Measurements from ENCODE around the gene SERPINF2. TPM values are rescaled to one million over a fixed set of nuclear protein-coding genes. Genes with fewer than 3 reads are reported as not detected.
"Not testable (repeated sequence)": the region's sequence is repeated elsewhere in the genome, so short reads cannot be mapped to it uniquely, and the experiment has no call there.

The SERPINF2 gene
- total and polyA plus RNA-seq, 3 experiments from 2014 or later, result 0.13 to 0.33 TPM; not detected in 1

GRCh38 chr17:1741899-1742298 is 772 bp upstream of the SERPINF2 start:
- H3K36me3 ChIP-seq (ENCODE audit: insufficient read depth, low read length), result not testable (repeated sequence)

GRCh38 chr17:1743088-1743439 is 393 bp downstream of the SERPINF2 start:
- no peak overlapping the region for H3K27ac ChIP-seq (ENCODE audit: low read depth, low read length)
- Mint-ChIP-seq H3K27ac (no peak overlapping the region), H3K9me3 (no peaks in the 10 kb centered on the region), H3K27me3 (no peaks in the 10 kb centered on the region), H3K4me1 (no peaks in the 10 kb centered on the region), H3K36me3 (peaks cover 0 to 2% (median 0%) of the 10 kb centered on the region in 3 donors), H3K4me3 (no peak overlapping the region)
- POLR2A ChIA-PET, result no interaction called here
- CTCF ChIA-PET, result interaction anchor here (0.5 kb wide), 1 partner anchor 21 kb away, joined by 3 read pairs; no protein-coding TSS in a partner anchor
- H3K4me1 ChIP-seq (ENCODE audit: insufficient read depth, low read length), result no peaks in the 10 kb centered on the region
- H3K9me3 ChIP-seq (ENCODE audit: low read length), result no peaks in the 10 kb centered on the region
- no peaks in the 10 kb centered on the region for H3K27me3 ChIP-seq (ENCODE audit: insufficient read depth, low read length, poor library complexity, severe bottlenecking)
- H3K4me3 ChIP-seq (ENCODE audit: low read length), result no peak overlapping the region
- no peak for DNase-seq
- no peaks in the 10 kb centered on the region for H3K36me3 ChIP-seq (ENCODE audit: insufficient read depth, low read length)

More at GRCh38 chr17:1741899-1742298, 772 bp upstream of the SERPINF2 start:
- peaks cover 0 to 11% (median 2%) of the 10 kb centered on the region in 3 donors for H3K36me3 Mint-ChIP-seq
- H3K27me3 Mint-ChIP-seq; H3K4me3 Mint-ChIP-seq; H3K4me1 ChIP-seq (ENCODE audit: insufficient read depth, low read length); H3K9me3 ChIP-seq (ENCODE audit: low read length); H3K27ac ChIP-seq (ENCODE audit: low read depth, low read length); H3K4me3 ChIP-seq (ENCODE audit: low read length); H3K9me3 Mint-ChIP-seq; H3K27me3 ChIP-seq (ENCODE audit: insufficient read depth, low read length, poor library complexity, severe bottlenecking); H3K4me1 Mint-ChIP-seq; H3K27ac Mint-ChIP-seq; DNase-seq; CTCF ChIA-PET; POLR2A ChIA-PET: not testable (repeated sequence)

GRCh38 chr17:1744551-1745512 is 2.2 kb downstream of the SERPINF2 start:
- Histone ChIP-seq H3K4me1 (ENCODE audit: insufficient read depth, low read length) (no peaks in the 10 kb centered on the region), H3K9me3 (ENCODE audit: low read length) (no peaks in the 10 kb centered on the region), H3K36me3 (ENCODE audit: insufficient read depth, low read length) (no peaks in the 10 kb centered on the region), H3K27me3 (ENCODE audit: insufficient read depth, low read length, poor library complexity, severe bottlenecking) (no peaks in the 10 kb centered on the region), H3K27ac (ENCODE audit: low read depth, low read length) (no peak overlapping the region), H3K4me3 (ENCODE audit: low read length) (no peak overlapping the region)
- no peaks in the 10 kb centered on the region for H3K4me1 Mint-ChIP-seq
- peak overlapping the region in 1 of 8 donors; percentile 78 for H3K27ac Mint-ChIP-seq
- H3K9me3 Mint-ChIP-seq, result no peaks in the 10 kb centered on the region
- ChIA-PET POLR2A (no interaction called here), CTCF (no interaction called here)
- no peak for DNase-seq
- no peaks in the 10 kb centered on the region for H3K36me3 Mint-ChIP-seq
- H3K4me3 Mint-ChIP-seq, result no peak overlapping the region
- H3K27me3 Mint-ChIP-seq, result no peaks in the 10 kb centered on the region

DNA sequence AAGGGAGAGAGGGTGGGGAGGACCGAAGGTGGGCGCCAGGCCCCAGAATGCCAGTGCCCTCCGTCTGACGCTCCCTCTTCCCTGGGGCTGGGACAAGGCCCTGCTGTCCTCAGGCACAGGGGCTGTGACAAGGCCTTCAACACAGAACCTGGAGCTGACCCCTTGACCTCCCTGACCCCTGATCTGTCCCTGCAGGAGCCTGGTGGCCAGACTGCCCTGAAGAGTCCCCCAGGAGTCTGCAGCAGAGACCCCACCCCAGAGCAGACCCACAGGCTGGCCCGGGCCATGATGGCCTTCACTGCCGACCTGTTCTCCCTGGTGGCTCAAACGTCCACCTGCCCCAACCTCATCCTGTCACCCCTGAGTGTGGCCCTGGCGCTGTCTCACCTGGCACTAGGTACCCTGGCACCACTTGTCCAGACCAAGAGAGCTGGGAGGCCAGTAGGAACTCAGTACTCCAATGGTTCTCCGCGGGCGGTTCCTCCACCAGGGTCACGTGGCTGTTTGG is 2.9 kb downstream of the SERPINF2 start:
- H3K27me3 ChIP-seq (ENCODE audit: insufficient read depth, low read length, poor library complexity, severe bottlenecking), result no peaks in the 10 kb centered on the region
- Mint-ChIP-seq H3K4me3 (no peak overlapping the region), H3K36me3 (no peaks in the 10 kb centered on the region), H3K4me1 (no peaks in the 10 kb centered on the region), H3K9me3 (no peaks in the 10 kb centered on the region), H3K27ac (no peak overlapping the region), H3K27me3 (no peaks in the 10 kb centered on the region)
- H3K4me3 ChIP-seq (ENCODE audit: low read length), result no peak overlapping the region
- H3K27ac ChIP-seq (ENCODE audit: low read depth, low read length), result no peak overlapping the region
- ChIA-PET CTCF (no interaction called here), POLR2A (no interaction called here)
- no peak for DNase-seq
- no peaks in the 10 kb centered on the region for H3K36me3 ChIP-seq (ENCODE audit: insufficient read depth, low read length)
- no peaks in the 10 kb centered on the region for H3K9me3 ChIP-seq (ENCODE audit: low read length)
- H3K4me1 ChIP-seq (ENCODE audit: insufficient read depth, low read length), result no peaks in the 10 kb centered on the region

GRCh38 chr17:1746975-1747543 is 4.4 kb downstream of the SERPINF2 start:
- H3K4me3 ChIP-seq (ENCODE audit: low read length), result no peak overlapping the region
- no peaks in the 10 kb centered on the region for H3K27me3 ChIP-seq (ENCODE audit: insufficient read depth, low read length, poor library complexity, severe bottlenecking)
- POLR2A ChIA-PET, result no interaction called here
- H3K36me3 ChIP-seq (ENCODE audit: insufficient read depth, low read length), result no peaks in the 10 kb centered on the region
- no peaks in the 10 kb centered on the region for H3K4me1 ChIP-seq (ENCODE audit: insufficient read depth, low read length)
- H3K36me3 Mint-ChIP-seq, result no peaks in the 10 kb centered on the region
- H3K27me3 Mint-ChIP-seq, result no peaks in the 10 kb centered on the region
- no peak overlapping the region for H3K27ac ChIP-seq (ENCODE audit: low read depth, low read length)
- H3K4me1 Mint-ChIP-seq, result no peaks in the 10 kb centered on the region
- H3K4me3 Mint-ChIP-seq, result no peak overlapping the region
- H3K27ac Mint-ChIP-seq, result no peak overlapping the region
- H3K9me3 ChIP-seq (ENCODE audit: low read length), result no peaks in the 10 kb centered on the region
- no peak for DNase-seq
- CTCF ChIA-PET, result no interaction called here
- no peaks in the 10 kb centered on the region for H3K9me3 Mint-ChIP-seq

GRCh38 chr17:1750628-1751027 is 8.0 kb downstream of the SERPINF2 start:
- H3K36me3 ChIP-seq (ENCODE audit: insufficient read depth, low read length), result no peaks in the 10 kb centered on the region
- no peaks in the 10 kb centered on the region for H3K9me3 ChIP-seq (ENCODE audit: low read length)
- no peaks in the 10 kb centered on the region for H3K4me1 ChIP-seq (ENCODE audit: insufficient read depth, low read length)
- Mint-ChIP-seq H3K27ac (no peak overlapping the region), H3K9me3 (no peaks in the 10 kb centered on the region), H3K4me1 (no peaks in the 10 kb centered on the region), H3K36me3 (no peaks in the 10 kb centered on the region), H3K27me3 (no peaks in the 10 kb centered on the region), H3K4me3 (no peak overlapping the region)
- H3K27me3 ChIP-seq (ENCODE audit: insufficient read depth, low read length, poor library complexity, severe bottlenecking), result no peaks in the 10 kb centered on the region
- CTCF ChIA-PET, result interaction anchor here (0.6 kb wide), 1 partner anchor 42 kb away, joined by 6 read pairs; no protein-coding TSS in a partner anchor
- H3K4me3 ChIP-seq (ENCODE audit: low read length), result no peak overlapping the region
- no peak for DNase-seq
- POLR2A ChIA-PET, result no interaction called here
- H3K27ac ChIP-seq (ENCODE audit: low read depth, low read length), result no peak overlapping the region

GRCh38 chr17:1752425-1753262 is 10.0 kb downstream of the SERPINF2 start:
- Histone ChIP-seq H3K4me3 (ENCODE audit: low read length) (no peak overlapping the region), H3K36me3 (ENCODE audit: insufficient read depth, low read length) (no peaks in the 10 kb centered on the region), H3K9me3 (ENCODE audit: low read length) (no peaks in the 10 kb centered on the region), H3K27ac (ENCODE audit: low read depth, low read length) (no peak overlapping the region), H3K27me3 (ENCODE audit: insufficient read depth, low read length, poor library complexity, severe bottlenecking) (no peaks in the 10 kb centered on the region), H3K4me1 (ENCODE audit: insufficient read depth, low read length) (no peaks in the 10 kb centered on the region)
- no peak overlapping the region for H3K4me3 Mint-ChIP-seq
- CTCF ChIA-PET, result interaction anchor here (1.4 kb wide), 1 partner anchor 32 kb away, joined by 3 read pairs; no protein-coding TSS in a partner anchor
- H3K4me1 Mint-ChIP-seq, result no peaks in the 10 kb centered on the region
- H3K27me3 Mint-ChIP-seq, result peaks cover 0 to 4% of the 10 kb centered on the region in 2 donors
- peak overlapping the region in 3 of 8 donors; percentile 17 to 73 (median 47) for H3K27ac Mint-ChIP-seq
- POLR2A ChIA-PET, result no interaction called here
- no peaks in the 10 kb centered on the region for H3K9me3 Mint-ChIP-seq
- DNase-seq, result no peak
- H3K36me3 Mint-ChIP-seq, result no peaks in the 10 kb centered on the region
